GM18873 (cell line): Measurements from ENCODE around the gene STARD7.
"Not testable (repeated sequence)": the region's sequence is repeated elsewhere in the genome, so short reads cannot be mapped to it uniquely, and the experiment has no call there.

Experiments
- ATAC-seq: cut with Tn5 transposase; IDR thresholded peaks from one replicate; pipeline ENCODE4 v1.9.1; 2021; ENCODE audit warnings: mild to moderate bottlenecking, moderate library complexity, moderate number of reproducible peaks; ENCODE audit not compliant: unreplicated experiment, low FRiP score

The STARD7 gene

GRCh38 chr2:96150791-96151594 lies 57.6 kb downstream of the STARD7 start:
- ATAC-seq, result no peak

GRCh38 chr2:96150007-96150640 lies 58.5 kb downstream of the STARD7 start:
- ATAC-seq, result no peak

GRCh38 chr2:96148410-96149217 lies 60.0 kb downstream of the STARD7 start:
- ATAC-seq, result peak; percentile 40

DNA sequence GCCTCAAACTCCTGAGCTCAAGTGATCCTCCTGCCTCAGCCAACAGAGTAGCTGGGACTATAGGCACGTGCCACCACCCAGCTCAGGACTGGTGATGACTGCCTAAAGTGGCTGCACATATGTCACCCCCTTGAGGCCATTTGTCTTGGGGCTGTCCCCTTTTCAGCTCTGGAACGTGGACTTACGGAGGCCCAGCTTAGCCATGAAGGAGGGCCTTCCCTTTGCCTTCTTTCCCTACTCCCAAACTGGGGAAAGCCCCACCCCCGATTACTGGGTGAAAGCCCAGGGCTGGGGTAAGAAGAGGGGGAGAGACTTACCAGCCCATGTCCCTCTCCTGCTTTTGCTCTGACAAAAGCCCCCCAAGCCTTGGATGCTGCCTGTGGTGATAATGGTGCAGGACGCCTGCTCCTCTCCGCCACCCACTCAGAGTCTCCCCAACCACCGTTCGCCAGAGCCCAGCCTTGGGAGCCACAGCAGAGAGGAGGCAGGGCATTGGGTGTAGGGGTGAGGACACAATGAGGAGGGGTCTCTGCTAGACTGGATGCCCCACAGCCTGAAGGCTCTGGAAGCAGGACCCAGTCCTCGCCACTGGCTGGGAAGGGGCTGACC lies 60.9 kb downstream of the STARD7 start:
- ATAC-seq, result no peak

DNA sequence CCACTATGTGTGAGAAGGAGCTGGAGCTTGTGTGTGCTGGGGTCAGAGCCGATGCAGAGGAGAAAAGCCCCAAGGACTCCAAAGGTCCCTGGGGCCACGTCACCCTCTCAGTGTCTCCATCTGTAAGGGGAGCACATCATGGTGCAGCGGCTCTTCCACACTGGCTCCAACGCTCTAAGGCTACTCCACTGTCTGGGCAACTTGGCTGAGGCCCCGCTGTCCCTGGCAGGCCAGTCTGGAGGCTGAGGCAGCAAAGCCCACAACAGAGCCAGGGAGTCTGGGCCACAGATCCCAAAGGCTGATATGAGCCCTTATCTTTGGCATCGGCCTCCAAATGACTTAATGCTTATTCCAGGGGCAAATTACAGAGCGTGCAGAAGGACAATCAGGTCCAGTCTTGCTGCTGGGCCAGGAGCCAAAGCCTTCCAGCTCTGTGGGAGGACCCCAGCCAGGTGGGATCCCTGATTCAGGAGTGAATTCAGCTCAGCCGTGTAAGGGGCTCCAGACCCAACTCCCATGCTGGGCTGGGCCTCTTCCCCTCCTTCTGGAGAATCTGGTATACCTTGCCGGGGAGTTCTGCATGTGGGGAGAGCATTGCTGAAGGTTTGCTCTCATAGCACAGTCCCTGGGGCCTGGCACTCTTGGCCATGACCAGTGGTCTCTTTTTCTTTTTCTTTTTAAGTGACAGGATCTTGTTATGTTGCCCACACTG lies 61.6 kb downstream of the STARD7 start:
- ATAC-seq, result no peak

DNA sequence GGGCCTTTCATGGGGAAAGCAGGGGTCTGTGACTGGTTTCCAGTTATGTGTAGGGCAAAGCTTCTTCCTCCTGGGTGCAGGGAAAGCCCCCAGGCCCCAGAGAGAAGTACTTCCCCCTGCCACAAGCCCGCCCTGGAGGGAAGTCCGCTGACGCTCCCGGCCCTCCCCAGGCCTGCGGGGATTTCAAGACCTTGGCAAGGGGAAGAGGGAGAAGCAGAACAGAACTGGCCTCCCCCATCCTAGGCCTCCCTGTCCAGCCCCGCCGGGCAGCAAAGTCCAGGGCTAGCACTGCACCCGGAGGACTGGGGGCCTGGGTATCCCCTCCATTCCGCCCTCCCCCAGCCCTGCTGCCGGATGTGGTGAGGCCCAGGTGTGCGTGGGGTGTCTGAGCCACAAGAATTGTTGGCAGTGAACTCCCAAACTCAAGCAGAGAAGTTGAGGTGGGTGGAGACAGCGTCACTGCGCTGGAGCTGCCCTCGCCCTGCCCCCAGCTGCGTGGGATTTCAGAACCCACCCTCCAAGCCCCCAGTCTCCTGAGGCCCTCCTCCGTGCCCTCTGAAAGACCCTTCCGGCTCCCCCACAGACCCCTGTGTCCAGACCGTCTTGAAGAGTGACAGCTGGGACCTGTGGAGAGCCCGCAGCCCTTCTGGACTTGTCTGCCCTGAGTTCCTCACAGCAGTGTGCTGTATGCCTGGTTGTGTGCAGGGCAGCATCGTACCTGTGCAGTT lies 62.3 kb downstream of the STARD7 start:
- ATAC-seq, result peak; percentile 30

GRCh38 chr2:96145848-96146152 lies 62.8 kb downstream of the STARD7 start:
- ATAC-seq, result no peak

DNA sequence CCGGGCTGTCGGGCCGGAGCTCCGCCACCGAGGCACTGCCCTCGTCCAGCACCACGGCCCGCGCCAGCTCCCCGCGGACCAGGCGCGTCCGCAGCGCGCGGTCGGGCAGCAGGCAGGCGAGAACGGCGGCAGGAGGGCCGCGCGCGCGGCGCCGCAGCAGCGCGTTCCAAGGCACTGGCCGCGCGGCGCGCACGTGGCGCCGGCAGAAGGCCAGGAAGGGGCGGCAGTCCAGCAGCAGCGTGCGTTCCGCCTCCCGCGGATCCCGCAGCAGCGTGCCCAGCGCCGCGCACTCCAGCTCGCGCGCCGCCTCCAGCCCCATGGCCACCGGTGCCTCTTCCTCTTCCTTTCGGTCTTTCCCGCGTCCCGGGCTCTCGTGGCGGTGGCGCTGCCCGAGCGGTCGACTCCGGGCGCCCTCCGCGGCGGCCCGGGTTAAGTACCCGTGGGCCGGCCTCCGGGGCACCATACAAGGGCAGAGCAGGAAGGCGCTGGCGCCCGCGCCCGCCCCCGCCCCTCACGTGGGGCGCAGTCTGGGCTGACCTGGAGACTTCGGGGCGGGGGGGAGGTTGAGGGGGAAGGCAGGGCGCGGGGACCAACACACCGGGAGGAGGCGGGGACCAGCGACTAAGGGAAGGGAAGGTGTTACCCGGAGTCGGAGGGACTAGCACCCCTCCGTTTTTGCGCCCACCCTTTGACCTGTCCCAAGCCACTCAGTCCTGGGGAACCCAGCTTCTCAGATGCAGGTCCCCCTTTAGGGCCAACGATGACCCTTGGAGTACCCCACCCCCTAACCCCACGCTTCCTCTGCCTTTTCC lies 63.4 kb downstream of the STARD7 start, which contains the start of gene DUSP2:
DUSP2 (minus strand) TSS at position 405 of the 812 bp plus-strand sequence; CDS start at position 319, 86 bp downstream.
- peak; percentile 32 for ATAC-seq

- peak; percentile 1 for ATAC-seq
Observed at GRCh38 chr2:96144481-96145035, 64.1 kb downstream of the STARD7 start.

- ATAC-seq, result no peak
Observed at GRCh38 chr2:96143848-96144480, 64.7 kb downstream of the STARD7 start.

- ATAC-seq, result no peak
Observed at GRCh38 chr2:96143231-96143847, 65.3 kb downstream of the STARD7 start.

GRCh38 chr2:96142217-96143113 lies 66.2 kb downstream of the STARD7 start:
- ATAC-seq, result no peak

GRCh38 chr2:96141624-96141967 lies 67.0 kb downstream of the STARD7 start:
- ATAC-seq, result not testable (repeated sequence)

GRCh38 chr2:96140941-96141623 lies 67.5 kb downstream of the STARD7 start:
- no peak for ATAC-seq

DNA sequence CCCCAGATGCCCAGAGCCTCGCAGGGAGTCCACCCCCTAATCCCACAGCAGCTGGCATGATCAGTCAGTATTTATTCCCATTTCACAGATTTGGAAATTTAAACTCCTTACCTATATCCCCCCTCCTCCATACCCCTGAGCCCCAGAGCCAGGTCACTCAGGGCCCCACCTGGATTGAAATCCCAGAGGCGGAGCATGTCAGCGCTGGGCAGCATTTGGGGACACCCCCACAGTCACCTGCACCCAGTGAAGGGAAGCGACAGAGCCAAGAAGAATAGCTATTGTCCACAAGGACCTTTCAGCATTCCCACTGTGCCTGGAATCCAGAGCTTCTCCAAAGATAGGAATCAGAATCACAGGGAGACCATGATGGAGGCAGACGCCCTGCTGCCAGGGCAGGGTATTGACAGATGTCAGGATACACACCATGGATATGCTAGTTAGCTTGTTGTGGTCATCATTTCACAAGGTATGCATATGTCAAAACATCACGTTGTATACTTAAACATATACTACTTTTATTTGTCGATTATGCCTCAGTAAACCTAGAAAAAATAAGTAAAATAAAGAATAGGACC lies 69.4 kb downstream of the STARD7 start:
- no peak for ATAC-seq
